GM12874 (cell line): ENCODE measurements around the gene KIF1A.

Source experiments
- CTCF ChIP-seq: IDR thresholded peaks from 2 replicates; pipeline ENCODE4 v1.5.1; 2011; ENCODE audit warnings: low read depth, mild to moderate bottlenecking, control low read depth, low read length, moderate library complexity; ENCODE audit not compliant: insufficient read depth

Gene KIF1A

GRCh38 chr2:240797914-240798313, 22.1 kb downstream of the KIF1A start:
- no peak for TF ChIP-seq CTCF

GRCh38 chr2:240797500-240797895, 22.5 kb downstream of the KIF1A start:
- no peak for TF ChIP-seq CTCF

- no peak for TF ChIP-seq CTCF
Observed at GRCh38 chr2:240796543-240797499, 23.2 kb downstream of the KIF1A start.

GRCh38 chr2:240795916-240796510, 24.0 kb downstream of the KIF1A start:
- no peak for TF ChIP-seq CTCF

- TF ChIP-seq CTCF, result no peak
Observed at GRCh38 chr2:240795454-240795853, 24.6 kb downstream of the KIF1A start.

GRCh38 chr2:240794178-240794721, 25.8 kb downstream of the KIF1A start:
- no peak for TF ChIP-seq CTCF
